ENCODE results near the gene SAMD4A.

DNA sequence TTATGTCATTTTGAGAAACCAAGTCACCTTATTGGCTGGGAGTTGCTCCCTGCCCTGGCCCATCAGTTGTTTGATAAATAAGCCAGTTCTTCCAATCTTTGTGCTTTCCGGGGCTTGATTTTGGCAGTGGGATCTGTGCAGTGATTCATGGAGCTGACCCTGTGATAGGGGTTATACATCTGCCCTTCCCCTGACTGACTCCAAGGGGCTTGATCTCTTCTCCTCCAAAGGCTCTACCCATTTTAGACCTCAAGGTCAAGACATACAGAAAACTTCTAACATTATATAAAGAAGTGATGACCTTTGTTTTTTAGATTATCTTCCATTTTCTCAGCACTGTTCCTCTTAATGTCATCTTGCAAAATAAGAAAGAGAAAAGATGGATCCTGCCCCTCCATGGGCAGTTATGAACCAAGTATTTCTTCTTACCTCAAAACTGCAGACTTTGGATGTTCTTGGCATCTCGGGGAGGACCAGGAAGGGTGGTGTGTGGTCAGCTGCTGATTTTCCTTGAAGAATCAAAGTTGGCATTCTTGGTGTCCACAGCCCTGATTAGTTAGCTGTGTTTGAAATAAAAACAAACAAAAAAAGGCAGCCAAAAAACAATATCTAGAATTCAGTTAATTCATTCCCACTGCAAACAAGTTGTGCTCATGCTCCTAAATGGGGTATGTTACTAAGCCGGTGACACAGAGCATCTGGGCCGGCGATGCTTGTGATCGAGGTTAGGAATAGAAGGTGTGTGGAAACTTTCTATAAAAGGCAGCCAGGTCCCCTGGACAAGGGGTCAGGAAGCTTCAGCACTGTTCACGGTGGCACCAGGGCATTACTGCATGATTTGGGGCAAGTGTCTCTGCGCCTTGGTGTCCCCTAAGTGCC, 120.2 kb downstream of the SAMD4A start:
- TF ChIP-seq, protein P1, sequence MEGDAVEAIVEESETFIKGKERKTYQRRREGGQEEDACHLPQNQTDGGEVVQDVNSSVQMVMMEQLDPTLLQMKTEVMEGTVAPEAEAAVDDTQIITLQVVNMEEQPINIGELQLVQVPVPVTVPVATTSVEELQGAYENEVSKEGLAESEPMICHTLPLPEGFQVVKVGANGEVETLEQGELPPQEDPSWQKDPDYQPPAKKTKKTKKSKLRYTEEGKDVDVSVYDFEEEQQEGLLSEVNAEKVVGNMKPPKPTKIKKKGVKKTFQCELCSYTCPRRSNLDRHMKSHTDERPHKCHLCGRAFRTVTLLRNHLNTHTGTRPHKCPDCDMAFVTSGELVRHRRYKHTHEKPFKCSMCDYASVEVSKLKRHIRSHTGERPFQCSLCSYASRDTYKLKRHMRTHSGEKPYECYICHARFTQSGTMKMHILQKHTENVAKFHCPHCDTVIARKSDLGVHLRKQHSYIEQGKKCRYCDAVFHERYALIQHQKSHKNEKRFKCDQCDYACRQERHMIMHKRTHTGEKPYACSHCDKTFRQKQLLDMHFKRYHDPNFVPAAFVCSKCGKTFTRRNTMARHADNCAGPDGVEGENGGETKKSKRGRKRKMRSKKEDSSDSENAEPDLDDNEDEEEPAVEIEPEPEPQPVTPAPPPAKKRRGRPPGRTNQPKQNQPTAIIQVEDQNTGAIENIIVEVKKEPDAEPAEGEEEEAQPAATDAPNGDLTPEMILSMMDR (IDR thresholded peaks at IDR 0.05; ENCODE audit: insufficient read depth, low read length) = no peak
- TF ChIP-seq POLR2AphosphoS5 (IDR thresholded peaks at IDR 0.05; ENCODE audit: low read depth) = no peak

Data from HL-60 (cell line).